ENCODE measurements around the gene NEDD4L. TPM values are rescaled to one million over a fixed set of nuclear protein-coding genes. Genes with fewer than 3 reads are reported as not detected.
"Not testable (repeated sequence)": the region's sequence is repeated elsewhere in the genome, so short reads cannot be mapped to it uniquely, and the experiment has no call there.

Gene NEDD4L
- total RNA-seq, 1 donor = 31.5 TPM

GRCh38 chr18:58272779-58273435, 228.9 kb downstream of the NEDD4L start:
- TF ChIP-seq CTCF (IDR thresholded peaks at IDR 0.05; ENCODE audit: insufficient read depth, low read depth, low read length) = no peak
- no peak for DNase-seq (ENCODE audit: low read depth)
- H3K4me3 ChIP-seq (ENCODE audit: low read depth, low read length) = no peak overlapping the region

GRCh38 chr18:58275176-58275575, 231.2 kb downstream of the NEDD4L start:
- DNase-seq (ENCODE audit: low read depth) = no peak
- TF ChIP-seq CTCF (IDR thresholded peaks at IDR 0.05; ENCODE audit: insufficient read depth, low read depth, low read length) = no peak
- H3K4me3 ChIP-seq (ENCODE audit: low read depth, low read length) = no peak overlapping the region

- TF ChIP-seq CTCF (IDR thresholded peaks at IDR 0.05; ENCODE audit: insufficient read depth, low read depth, low read length) = no peak
- H3K4me3 ChIP-seq (ENCODE audit: low read depth, low read length) = no peak overlapping the region
- DNase-seq (ENCODE audit: low read depth) = no peak
These were observed 233.0 kb downstream of the NEDD4L start for GRCh38 chr18:58276789-58277739.

- no peak for DNase-seq (ENCODE audit: low read depth)
- H3K4me3 ChIP-seq (ENCODE audit: low read depth, low read length) = no peak overlapping the region
- no peak for TF ChIP-seq CTCF (IDR thresholded peaks at IDR 0.05; ENCODE audit: insufficient read depth, low read depth, low read length)
These were observed 235.6 kb downstream of the NEDD4L start for GRCh38 chr18:58279504-58280175.

- H3K4me3 ChIP-seq (ENCODE audit: low read depth, low read length) = no peak overlapping the region
- no peak for TF ChIP-seq CTCF (IDR thresholded peaks at IDR 0.05; ENCODE audit: insufficient read depth, low read depth, low read length)
- no peak for DNase-seq (ENCODE audit: low read depth)
These were observed 236.2 kb downstream of the NEDD4L start for GRCh38 chr18:58280191-58280590.

GRCh38 chr18:58282872-58283271, 238.8 kb downstream of the NEDD4L start:
- not testable (repeated sequence) for H3K4me3 ChIP-seq (ENCODE audit: low read depth, low read length); DNase-seq (ENCODE audit: low read depth)

All from fibroblast of villous mesenchyme (primary cell).